Measurements from ENCODE around the gene SERPINF2. TPM values are rescaled to one million over a fixed set of nuclear protein-coding genes. Genes with fewer than 3 reads are reported as not detected.

SERPINF2 gene
- total RNA-seq, 1 experiment from 2014 or later = 0.56 TPM

DNA sequence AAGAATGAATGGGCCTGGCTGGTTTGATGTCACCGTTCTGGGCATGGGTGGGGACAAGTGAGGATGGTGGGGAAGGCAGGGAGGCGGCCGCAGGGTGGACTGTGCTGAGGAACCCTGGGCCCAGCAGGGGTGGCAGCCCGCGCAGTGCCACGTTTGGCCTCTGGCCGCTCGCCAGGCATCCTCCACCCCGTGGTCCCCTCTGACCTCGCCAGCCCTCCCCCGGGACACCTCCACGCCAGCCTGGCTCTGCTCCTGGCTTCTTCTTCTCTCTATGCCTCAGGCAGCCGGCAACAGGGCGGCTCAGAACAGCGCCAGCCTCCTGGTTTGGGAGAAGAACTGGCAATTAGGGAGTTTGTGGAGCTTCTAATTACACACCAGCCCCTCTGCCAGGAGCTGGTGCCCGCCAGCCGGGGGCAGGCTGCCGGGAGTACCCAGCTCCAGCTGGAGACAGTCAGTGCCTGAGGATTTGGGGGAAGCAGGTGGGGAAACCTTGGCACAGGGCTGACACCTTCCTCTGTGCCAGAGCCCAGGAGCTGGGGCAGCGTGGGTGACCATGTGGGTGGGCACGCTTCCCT, 12.7 kb downstream of the SERPINF2 start:
- BruUV-seq (replicated peaks) = no TSS peak
- no peak for TF ChIP-seq CTCF (IDR thresholded peaks at IDR 0.05; ENCODE audit: unreplicated experiment)
- Mint-ChIP-seq H3K27ac (ENCODE audit: low read depth, unreplicated experiment) (no peak overlapping the region), H3K4me3 (ENCODE audit: unreplicated experiment) (no peak overlapping the region), H3K27me3 (ENCODE audit: insufficient read depth, unreplicated experiment) (no peaks in the 10 kb centered on the region), H3K36me3 (ENCODE audit: insufficient read depth, unreplicated experiment) (no peaks in the 10 kb centered on the region), H3K9me3 (ENCODE audit: unreplicated experiment) (no peaks in the 10 kb centered on the region), H3K4me1 (ENCODE audit: insufficient read depth, unreplicated experiment) (peaks cover 8% of the 10 kb centered on the region)
- intact Hi-C loops (cut with micrococcal nuclease) = no loop called here
- ChIA-PET CTCF (interaction anchor here (0.7 to 1.0 kb wide), 2 partner anchors 14 to 34 kb away, joined by 3 to 5 read pairs; no protein-coding TSS in a partner anchor), POLR2A (interaction anchor here (0.6 to 1.9 kb wide), 3 partner anchors 11 to 30 kb away, joined by 4 to 6 read pairs (median 5); no protein-coding TSS in a partner anchor)
- no peak for DNase-seq (ENCODE audit: unreplicated experiment)

GRCh38 chr17:1755827-1756262, 13.2 kb downstream of the SERPINF2 start:
- DNase-seq (ENCODE audit: unreplicated experiment) = no peak
- Mint-ChIP-seq H3K27me3 (ENCODE audit: insufficient read depth, unreplicated experiment) (no peaks in the 10 kb centered on the region), H3K27ac (ENCODE audit: low read depth, unreplicated experiment) (no peak overlapping the region), H3K9me3 (ENCODE audit: unreplicated experiment) (no peaks in the 10 kb centered on the region), H3K36me3 (ENCODE audit: insufficient read depth, unreplicated experiment) (no peaks in the 10 kb centered on the region), H3K4me1 (ENCODE audit: insufficient read depth, unreplicated experiment) (peaks cover 8% of the 10 kb centered on the region), H3K4me3 (ENCODE audit: unreplicated experiment) (no peak overlapping the region)
- no peak for TF ChIP-seq CTCF (IDR thresholded peaks at IDR 0.05; ENCODE audit: unreplicated experiment)
- no TSS peak for BruUV-seq (replicated peaks)
- ChIA-PET POLR2A (interaction anchor here (0.7 kb wide), 1 partner anchor 31 kb away, joined by 5 read pairs; no protein-coding TSS in a partner anchor), CTCF (no interaction called here)
- intact Hi-C loops (cut with micrococcal nuclease) = no loop called here

DNA sequence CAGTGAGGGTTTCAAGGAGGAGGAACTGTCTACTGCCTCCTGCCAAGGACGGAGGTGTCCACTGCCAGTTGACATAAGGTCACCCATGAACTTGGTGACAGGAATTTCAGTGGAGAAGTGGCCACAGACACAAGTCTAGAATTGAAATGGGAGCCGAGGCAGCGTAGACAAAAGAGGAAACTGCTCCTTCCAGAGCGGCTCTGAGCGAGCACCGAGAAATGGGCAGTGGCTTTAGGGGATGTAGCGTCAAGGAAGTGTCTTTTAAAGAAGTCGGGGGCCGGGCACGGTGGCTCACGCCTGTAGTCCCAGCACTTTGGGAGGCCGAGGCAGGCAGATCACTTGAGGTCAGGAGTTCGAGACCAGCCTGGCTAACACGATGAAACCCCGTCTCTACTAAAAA, 16.1 kb downstream of the SERPINF2 start:
- POLR2A ChIA-PET = no interaction called here
- Mint-ChIP-seq H3K4me3 (ENCODE audit: unreplicated experiment) (no peak overlapping the region), H3K9me3 (ENCODE audit: unreplicated experiment) (no peaks in the 10 kb centered on the region), H3K27ac (ENCODE audit: low read depth, unreplicated experiment) (peak overlapping the region; percentile 80), H3K27me3 (ENCODE audit: insufficient read depth, unreplicated experiment) (no peaks in the 10 kb centered on the region), H3K36me3 (ENCODE audit: insufficient read depth, unreplicated experiment) (no peaks in the 10 kb centered on the region), H3K4me1 (ENCODE audit: insufficient read depth, unreplicated experiment) (no peaks in the 10 kb centered on the region)
- intact Hi-C loops (cut with micrococcal nuclease) = no loop called here
- CTCF ChIA-PET = no interaction called here
- no peak for DNase-seq (ENCODE audit: unreplicated experiment)
- no peak for TF ChIP-seq CTCF (IDR thresholded peaks at IDR 0.05; ENCODE audit: unreplicated experiment)
- BruUV-seq (replicated peaks) = no TSS peak

DNA sequence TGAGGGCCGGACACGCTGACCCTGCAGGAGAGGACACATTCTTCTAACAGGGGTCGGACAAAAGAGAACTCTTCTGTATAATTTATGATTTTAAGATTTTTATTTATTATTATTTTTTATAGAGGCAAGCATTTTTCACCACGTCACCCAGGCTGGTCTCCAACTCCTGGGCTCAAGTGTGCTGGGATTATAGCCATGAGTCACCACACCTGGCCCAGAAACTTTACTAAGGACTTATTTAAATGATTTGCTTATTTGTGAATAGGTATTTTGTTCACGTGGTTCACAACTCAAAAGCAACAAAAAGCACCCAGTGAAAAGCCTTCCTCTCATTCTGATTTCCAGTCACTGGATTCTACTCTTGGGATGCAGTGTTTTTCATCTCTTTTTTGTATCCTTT, 16.9 kb downstream of the SERPINF2 start:
- no TSS peak for BruUV-seq (replicated peaks)
- H3K27me3 Mint-ChIP-seq (ENCODE audit: insufficient read depth, unreplicated experiment) = no peaks in the 10 kb centered on the region
- ChIA-PET CTCF (no interaction called here), POLR2A (no interaction called here)
- H3K27ac Mint-ChIP-seq (ENCODE audit: low read depth, unreplicated experiment) = no peak overlapping the region
- H3K36me3 Mint-ChIP-seq (ENCODE audit: insufficient read depth, unreplicated experiment) = no peaks in the 10 kb centered on the region
- TF ChIP-seq CTCF (IDR thresholded peaks at IDR 0.05; ENCODE audit: unreplicated experiment) = no peak
- peak; percentile 57 for DNase-seq (ENCODE audit: unreplicated experiment)
- H3K4me1 Mint-ChIP-seq (ENCODE audit: insufficient read depth, unreplicated experiment) = no peaks in the 10 kb centered on the region
- intact Hi-C loops (cut with micrococcal nuclease) = no loop called here
- H3K4me3 Mint-ChIP-seq (ENCODE audit: unreplicated experiment) = no peak overlapping the region
- H3K9me3 Mint-ChIP-seq (ENCODE audit: unreplicated experiment) = no peaks in the 10 kb centered on the region

Data from MCF 10A (cell line).